Stimulated activated CD4-positive, alpha-beta T cell treated with anti-CD3 and anti-CD28 coated beads, Interleukin-4, amount 100 ng/mL, for 48 hours (primary cell): ENCODE data around the gene ANKRD55.

Experiments used
- DNase-seq, 2 donors: peaks; one replicate each; pipeline ENCODE4 v3.0.0-alpha.2; 2020; ENCODE audit warnings: low read depth in 2 of 2

ANKRD55 gene

DNA sequence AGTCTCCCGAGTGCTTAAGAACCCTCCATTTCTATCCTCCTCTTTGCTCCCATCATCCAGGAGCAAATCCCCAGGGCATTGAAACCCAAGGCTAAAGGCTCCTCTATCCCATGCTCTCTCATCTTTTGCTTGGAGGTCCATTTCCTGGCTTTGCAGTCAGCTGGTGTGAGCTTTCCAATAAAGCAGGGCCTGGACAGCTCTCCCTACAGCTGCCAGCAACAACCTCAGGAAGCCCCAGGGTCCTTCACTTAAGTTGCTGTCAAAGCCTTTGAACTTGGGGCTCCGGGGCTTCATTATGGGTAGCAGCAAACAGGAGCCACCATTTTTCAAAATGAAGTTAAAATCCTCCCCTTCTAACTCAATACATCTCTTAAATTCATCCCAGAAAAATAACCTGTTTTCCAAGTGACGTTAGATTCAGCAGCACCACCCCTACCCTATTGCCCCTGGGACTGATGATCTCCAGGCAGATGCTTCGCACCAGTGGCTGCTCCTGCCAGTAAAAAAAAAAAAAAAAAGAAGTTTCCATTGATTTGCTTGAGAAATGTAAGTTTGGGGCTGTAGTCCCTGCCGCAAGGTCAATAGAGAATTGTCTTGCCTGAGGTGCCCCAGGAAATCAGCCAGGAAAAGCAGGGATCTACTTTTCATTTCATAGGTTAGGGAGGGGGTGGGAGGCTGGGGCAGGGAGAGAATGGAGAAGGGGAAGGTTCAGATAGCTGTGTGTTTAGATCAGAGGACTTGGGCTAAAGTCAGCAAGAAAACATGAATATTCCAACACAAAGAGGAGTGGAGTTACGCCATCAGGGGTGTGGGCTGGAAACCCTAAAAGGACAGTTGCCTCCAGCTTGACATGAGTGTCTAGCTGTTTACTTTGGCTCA lies 154.6 kb downstream of the ANKRD55 start:
- no peak for DNase-seq

- DNase-seq, result no peak
Measured at GRCh38 chr5:56077796-56078233, 155.3 kb downstream of the ANKRD55 start.

DNA sequence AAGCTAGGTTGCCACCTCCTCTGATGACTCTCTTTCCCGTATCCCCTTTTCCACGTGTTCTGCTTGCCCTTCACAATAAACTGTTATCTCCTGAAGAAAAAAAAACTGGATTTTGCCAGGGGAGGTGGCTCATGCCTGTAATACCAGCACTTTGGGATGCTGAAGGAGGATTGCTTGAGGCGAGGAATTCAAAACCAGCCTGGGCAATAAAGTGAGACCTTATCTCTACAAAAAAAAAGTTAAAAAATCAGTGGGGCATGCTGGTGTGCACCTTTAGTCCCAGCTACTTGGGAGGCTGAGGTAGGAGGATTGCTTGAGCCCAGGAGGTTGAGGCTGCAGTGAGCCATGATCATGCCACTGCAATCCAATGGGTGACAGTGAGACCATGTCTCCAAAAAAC lies 156.6 kb downstream of the ANKRD55 start:
- DNase-seq, result no peak

GRCh38 chr5:56075361-56075760 lies 157.8 kb downstream of the ANKRD55 start:
- DNase-seq, result no peak

GRCh38 chr5:56072863-56073766 lies 160.0 kb downstream of the ANKRD55 start:
- no peak for DNase-seq

- DNase-seq, result no peak
Measured at GRCh38 chr5:56071470-56071869, 161.7 kb downstream of the ANKRD55 start.

GRCh38 chr5:56070851-56071465 lies 162.2 kb downstream of the ANKRD55 start:
- no peak for DNase-seq

GRCh38 chr5:56069652-56070226 lies 163.4 kb downstream of the ANKRD55 start:
- no peak for DNase-seq

DNA sequence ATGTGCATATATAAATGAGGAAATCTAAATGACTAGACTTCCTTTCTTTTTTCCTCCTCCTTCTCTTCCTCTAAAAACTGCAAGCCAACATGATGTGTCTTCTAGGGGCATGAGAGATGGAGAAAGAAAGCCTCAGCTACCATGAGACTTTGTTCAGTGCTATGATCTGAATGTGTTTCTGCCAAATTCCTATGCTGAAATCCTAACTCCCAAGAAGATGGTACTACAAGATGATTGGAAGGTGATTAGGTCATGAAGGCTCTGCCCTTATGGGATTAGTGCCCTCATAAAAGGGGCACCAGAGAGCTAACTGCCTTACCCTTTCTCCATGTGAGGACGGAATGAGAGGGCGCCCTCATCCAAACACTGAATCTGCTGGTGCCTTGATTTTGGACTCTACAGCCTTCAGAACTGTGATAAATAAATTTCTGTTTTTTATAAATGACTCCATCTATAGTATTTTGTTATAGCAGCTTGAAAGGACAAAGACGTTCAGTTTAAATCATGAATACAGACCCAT lies 166.1 kb downstream of the ANKRD55 start:
- DNase-seq, result no peak

DNA sequence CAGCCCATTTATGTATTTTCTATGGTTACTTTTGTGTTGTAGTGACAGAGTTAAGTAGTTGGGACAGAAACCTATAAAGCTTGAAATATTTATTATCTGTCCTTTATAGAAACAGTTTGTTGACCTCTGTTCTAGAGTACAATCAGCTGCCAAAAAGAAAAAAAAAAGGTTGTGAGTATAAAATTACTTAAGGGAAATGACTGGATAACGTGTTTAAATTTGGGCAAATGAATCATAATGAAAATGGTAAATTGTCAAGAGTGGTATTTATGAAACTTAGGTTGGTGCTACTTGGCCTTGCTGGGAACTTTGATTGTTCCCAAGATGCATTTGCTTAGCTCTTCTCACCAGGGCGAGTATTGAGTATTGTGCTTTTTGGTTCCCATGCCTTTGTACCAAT lies 168.1 kb downstream of the ANKRD55 start:
- no peak for DNase-seq

DNA sequence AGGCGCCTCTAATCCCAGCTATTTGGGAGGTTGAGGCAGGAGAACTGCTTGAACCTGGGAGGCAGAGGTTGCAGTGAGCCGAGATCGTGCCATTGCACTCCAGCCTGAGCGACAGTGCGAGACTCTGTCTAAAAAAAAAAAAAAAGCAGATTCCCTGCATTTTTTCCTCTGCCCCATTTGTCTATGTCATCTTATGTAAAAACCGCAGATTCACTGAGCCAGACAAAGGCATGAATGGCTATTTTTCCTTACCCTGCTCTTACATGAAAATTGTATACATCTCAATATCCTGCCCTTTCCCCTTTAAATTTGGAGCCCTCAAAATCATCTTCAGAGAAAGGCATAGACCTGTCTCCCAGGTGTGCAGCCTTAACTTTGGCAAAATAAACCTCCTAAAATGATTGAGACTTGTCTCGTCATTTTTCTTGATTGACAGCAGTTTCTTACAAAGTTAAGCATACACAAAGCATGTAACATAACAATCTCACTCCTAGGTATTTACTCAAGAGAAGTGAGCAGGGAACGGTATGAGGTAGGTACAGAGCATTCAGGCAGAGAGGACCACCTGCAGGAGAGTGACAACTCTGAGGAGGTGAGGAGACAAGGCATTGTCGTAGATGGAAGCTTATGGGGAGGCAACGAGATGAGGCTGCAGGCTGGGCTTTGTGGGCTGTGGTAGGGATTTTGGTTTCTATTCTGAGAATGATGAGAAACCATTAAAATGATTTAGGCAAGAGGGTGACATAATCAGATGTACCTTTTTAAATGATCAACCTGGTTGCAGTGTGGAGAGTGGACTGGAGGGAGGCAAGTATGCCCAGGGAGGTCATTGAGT lies 172.6 kb downstream of the ANKRD55 start:
- peak in 1 of 2 donors; percentile 34 for DNase-seq

GRCh38 chr5:56059854-56060253 lies 173.3 kb downstream of the ANKRD55 start:
- no peak for DNase-seq

- no peak for DNase-seq
Measured at GRCh38 chr5:56056875-56057274, 176.3 kb downstream of the ANKRD55 start.

GRCh38 chr5:56055859-56056258 lies 177.3 kb downstream of the ANKRD55 start:
- DNase-seq, result no peak

GRCh38 chr5:56055287-56055686 lies 177.8 kb downstream of the ANKRD55 start:
- DNase-seq, result no peak

GRCh38 chr5:56054666-56055065 lies 178.5 kb downstream of the ANKRD55 start:
- DNase-seq, result no peak

GRCh38 chr5:56053363-56053762 lies 179.8 kb downstream of the ANKRD55 start:
- no peak for DNase-seq

- DNase-seq, result no peak
Measured at GRCh38 chr5:56052735-56053134, 180.4 kb downstream of the ANKRD55 start.

DNA sequence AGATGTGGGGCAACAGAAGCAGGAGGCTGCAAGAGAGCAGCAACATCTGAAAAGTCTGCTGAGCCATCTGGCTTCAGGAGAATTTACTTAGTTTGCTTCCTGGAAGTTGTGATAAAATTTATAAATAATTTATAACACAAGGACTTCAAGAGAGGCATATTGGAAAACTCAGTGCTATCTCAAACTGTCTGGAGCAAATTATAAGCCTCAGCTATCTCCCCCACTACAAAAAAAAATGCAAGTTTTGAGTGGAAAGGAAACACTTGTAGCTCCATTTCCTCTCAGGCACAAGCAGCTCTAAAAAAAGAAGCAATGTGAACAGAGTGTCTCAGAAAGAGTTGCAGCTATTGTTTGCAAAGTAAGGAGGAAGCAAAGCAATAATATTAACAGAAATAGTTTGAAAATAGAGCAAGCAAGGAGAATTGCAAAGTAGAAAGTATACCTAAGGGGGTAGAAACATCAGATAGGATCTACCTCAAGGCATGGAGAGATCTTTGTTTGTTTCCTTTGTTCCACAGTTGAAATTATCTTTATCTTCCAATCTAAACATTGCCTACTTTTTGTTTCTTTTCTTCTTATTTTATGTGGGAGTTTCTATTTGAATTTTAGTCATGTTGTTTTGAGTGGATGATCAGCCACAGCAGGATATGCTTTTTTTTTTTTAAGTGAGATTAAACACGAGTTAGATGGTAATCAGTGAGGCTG lies 182.4 kb downstream of the ANKRD55 start:
- DNase-seq, result no peak
